Lower leg skin (tissue), 3 donors: ENCODE data around the gene IL13RA1.

Experiments used
- CTCF ChIP-seq, 3 donors: fragments of 450-650 bp; IDR thresholded peaks; one replicate each; pipeline ENCODE4 v1.5.1; 2016; ENCODE audit warnings: antibody characterized with exemption in 3 of 3, mild to moderate bottlenecking in 3 of 3, moderate library complexity in 2 of 3
- POLR2A ChIP-seq, 2 donors: fragments of 450-650 bp; IDR thresholded peaks; one replicate each; pipeline ENCODE4 v1.6.1; 2016 to 2017; ENCODE audit warnings: antibody characterized with exemption in 2 of 2, mild to moderate bottlenecking in 1 of 2, moderate library complexity in 1 of 2

DNA sequence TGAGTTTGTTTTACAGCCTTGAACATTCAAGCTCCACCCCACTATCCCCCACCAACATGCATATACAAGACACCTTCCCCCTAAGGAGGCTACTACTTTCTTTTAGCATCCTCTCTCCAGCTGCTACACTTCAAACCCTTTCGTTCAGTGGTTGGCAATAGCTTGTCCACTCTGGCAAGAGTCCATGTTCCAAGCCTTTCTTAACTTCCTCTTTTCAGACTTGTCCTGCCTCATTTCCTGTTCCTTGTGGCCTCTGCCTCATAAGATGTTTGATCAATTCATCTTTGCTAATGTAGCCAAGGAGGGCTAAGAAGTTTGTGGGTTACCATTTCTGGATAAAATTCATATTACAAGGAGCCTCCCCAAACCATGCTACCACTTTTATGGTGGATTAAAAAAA lies 75.5 kb downstream of the IL13RA1 start:
- TF ChIP-seq POLR2A (IDR thresholded peaks at IDR 0.05), result no peak
- TF ChIP-seq CTCF (IDR thresholded peaks at IDR 0.05), result no peak
